ENCODE results near the gene EIF2B4. TPM values are rescaled to one million over a fixed set of nuclear protein-coding genes. Genes with fewer than 3 reads are reported as not detected.

The EIF2B4 gene
- total and polyA plus RNA-seq, 9 of the 15 experiments (the other 6 are each of a cell fraction or from before 2014, with no cell fraction given) = 29.7 to 80.3 (median 58.9) TPM

DNA sequence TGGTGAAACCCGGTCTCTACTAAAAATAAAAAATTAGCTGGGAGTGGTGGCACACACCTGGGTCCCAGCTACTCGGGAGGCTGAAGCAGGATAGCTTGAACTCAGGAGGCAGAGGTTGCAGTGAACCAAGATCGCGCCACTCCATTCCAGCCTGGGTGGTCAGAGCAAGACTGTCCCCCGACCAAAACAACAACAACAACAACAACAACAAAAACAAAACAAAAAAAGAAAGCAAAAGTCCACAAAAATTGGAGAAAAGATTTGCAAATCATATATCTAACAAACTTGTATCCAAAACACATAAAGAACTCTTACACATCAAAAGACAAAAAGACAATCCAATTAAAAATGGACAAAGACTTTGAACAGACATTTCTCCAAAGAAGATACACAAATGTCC, 28.8 kb upstream of the EIF2B4 start (continued):
- TF ChIP-seq, protein P1, sequence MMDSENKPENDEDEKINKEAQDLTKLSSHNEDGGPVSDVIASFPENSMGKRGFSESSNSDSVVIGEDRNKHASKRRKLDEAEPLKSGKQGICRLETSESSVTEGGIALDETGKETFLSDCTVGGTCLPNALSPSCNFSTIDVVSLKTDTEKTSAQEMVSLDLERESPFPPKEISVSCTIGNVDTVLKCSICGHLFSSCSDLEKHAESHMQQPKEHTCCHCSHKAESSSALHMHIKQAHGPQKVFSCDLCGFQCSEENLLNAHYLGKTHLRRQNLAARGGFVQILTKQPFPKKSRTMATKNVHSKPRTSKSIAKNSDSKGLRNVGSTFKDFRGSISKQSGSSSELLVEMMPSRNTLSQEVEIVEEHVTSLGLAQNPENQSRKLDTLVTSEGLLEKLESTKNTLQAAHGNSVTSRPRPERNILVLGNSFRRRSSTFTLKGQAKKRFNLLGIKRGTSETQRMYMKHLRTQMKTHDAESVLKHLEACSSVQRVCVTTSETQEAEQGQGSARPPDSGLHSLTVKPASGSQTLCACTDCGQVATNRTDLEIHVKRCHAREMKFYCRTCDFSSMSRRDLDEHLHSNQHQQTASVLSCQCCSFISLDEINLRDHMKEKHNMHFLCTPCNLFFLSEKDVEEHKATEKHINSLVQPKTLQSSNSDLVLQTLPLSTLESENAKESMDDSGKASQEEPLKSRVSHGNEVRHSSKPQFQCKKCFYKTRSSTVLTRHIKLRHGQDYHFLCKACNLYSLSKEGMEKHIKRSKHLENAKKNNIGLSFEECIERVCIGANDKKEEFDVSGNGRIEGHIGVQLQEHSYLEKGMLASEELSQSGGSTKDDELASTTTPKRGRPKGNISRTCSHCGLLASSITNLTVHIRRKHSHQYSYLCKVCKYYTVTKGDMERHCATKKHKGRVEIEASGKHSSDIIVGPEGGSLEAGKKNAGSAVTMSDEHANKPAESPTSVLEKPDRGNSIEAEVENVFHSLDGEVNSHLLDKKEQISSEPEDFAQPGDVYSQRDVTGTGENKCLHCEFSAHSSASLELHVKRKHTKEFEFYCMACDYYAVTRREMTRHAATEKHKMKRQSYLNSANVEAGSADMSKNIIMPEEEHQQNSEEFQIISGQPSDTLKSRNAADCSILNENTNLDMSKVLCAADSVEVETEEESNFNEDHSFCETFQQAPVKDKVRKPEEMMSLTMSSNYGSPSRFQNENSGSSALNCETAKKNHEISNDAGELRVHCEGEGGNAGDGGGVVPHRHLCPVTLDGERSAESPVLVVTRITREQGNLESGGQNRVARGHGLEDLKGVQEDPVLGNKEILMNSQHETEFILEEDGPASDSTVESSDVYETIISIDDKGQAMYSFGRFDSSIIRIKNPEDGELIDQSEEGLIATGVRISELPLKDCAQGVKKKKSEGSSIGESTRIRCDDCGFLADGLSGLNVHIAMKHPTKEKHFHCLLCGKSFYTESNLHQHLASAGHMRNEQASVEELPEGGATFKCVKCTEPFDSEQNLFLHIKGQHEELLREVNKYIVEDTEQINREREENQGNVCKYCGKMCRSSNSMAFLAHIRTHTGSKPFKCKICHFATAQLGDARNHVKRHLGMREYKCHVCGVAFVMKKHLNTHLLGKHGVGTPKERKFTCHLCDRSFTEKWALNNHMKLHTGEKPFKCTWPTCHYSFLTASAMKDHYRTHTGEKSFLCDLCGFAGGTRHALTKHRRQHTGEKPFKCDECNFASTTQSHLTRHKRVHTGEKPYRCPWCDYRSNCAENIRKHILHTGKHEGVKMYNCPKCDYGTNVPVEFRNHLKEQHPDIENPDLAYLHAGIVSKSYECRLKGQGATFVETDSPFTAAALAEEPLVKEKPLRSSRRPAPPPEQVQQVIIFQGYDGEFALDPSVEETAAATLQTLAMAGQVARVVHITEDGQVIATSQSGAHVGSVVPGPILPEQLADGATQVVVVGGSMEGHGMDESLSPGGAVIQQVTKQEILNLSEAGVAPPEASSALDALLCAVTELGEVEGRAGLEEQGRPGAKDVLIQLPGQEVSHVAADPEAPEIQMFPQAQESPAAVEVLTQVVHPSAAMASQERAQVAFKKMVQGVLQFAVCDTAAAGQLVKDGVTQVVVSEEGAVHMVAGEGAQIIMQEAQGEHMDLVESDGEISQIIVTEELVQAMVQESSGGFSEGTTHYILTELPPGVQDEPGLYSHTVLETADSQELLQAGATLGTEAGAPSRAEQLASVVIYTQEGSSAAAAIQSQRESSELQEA (IDR thresholded peaks at IDR 0.05; ENCODE audit: low read depth) = no peak
- TF ChIP-seq TOE1 (IDR thresholded peaks at IDR 0.05; ENCODE audit: borderline replicate concordance) (no peak), TOE1 (CRISPR knock-in tag; IDR thresholded peaks at IDR 0.05; ENCODE audit: borderline replicate concordance, low read depth) (no peak), PML (IDR thresholded peaks at IDR 0.05; ENCODE audit: low read length) (no peak), HNRNPUL1 (IDR thresholded peaks at IDR 0.05; ENCODE audit: low read length) (no peak), ZNF77 (CRISPR knock-in tag; IDR thresholded peaks at IDR 0.05) (no peak), YY1 (IDR thresholded peaks at IDR 0.05; ENCODE audit: borderline replicate concordance in 1 of 3, control insufficient read depth in 1 of 3, extremely low read depth in 1 of 3, insufficient read depth in 3 of 3, insufficient read length in 1 of 3, insufficient replicate concordance in 2 of 3, low read depth in 1 of 3, low read length in 2 of 3) (no peak), KLF6 (CRISPR knock-in tag; IDR thresholded peaks at IDR 0.05; ENCODE audit: borderline replicate concordance) (no peak), ZKSCAN8 (CRISPR knock-in tag; IDR thresholded peaks at IDR 0.05) (no peak), MYNN (IDR thresholded peaks at IDR 0.05) (no peak), MYNN (CRISPR knock-in tag; IDR thresholded peaks at IDR 0.05) (no peak)
- TF ChIP-seq, protein P2, sequence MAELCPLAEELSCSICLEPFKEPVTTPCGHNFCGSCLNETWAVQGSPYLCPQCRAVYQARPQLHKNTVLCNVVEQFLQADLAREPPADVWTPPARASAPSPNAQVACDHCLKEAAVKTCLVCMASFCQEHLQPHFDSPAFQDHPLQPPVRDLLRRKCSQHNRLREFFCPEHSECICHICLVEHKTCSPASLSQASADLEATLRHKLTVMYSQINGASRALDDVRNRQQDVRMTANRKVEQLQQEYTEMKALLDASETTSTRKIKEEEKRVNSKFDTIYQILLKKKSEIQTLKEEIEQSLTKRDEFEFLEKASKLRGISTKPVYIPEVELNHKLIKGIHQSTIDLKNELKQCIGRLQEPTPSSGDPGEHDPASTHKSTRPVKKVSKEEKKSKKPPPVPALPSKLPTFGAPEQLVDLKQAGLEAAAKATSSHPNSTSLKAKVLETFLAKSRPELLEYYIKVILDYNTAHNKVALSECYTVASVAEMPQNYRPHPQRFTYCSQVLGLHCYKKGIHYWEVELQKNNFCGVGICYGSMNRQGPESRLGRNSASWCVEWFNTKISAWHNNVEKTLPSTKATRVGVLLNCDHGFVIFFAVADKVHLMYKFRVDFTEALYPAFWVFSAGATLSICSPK (IDR thresholded peaks at IDR 0.05; ENCODE audit: borderline replicate concordance) = no peak
- TF ChIP-seq, protein P3, sequence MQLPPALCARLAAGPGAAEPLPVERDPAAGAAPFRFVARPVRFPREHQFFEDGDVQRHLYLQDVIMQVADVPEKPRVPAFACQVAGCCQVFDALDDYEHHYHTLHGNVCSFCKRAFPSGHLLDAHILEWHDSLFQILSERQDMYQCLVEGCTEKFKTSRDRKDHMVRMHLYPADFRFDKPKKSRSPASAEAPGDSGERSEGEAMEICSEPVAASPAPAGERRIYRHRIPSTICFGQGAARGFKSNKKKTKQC (CRISPR knock-in tag; IDR thresholded peaks at IDR 0.05) = no peak
- TF ChIP-seq, protein P4, sequence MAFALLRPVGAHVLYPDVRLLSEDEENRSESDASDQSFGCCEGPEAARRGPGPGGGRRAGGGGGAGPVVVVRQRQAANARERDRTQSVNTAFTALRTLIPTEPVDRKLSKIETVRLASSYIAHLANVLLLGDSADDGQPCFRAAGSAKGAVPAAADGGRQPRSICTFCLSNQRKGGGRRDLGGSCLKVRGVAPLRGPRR (CRISPR knock-in tag; IDR thresholded peaks at IDR 0.05) = no peak
- TF ChIP-seq, protein P5, sequence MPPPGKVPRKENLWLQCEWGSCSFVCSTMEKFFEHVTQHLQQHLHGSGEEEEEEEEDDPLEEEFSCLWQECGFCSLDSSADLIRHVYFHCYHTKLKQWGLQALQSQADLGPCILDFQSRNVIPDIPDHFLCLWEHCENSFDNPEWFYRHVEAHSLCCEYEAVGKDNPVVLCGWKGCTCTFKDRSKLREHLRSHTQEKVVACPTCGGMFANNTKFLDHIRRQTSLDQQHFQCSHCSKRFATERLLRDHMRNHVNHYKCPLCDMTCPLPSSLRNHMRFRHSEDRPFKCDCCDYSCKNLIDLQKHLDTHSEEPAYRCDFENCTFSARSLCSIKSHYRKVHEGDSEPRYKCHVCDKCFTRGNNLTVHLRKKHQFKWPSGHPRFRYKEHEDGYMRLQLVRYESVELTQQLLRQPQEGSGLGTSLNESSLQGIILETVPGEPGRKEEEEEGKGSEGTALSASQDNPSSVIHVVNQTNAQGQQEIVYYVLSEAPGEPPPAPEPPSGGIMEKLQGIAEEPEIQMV (tag; conservative IDR thresholded peaks at IDR 0.05; ENCODE audit: low read depth) = no peak

Data from K562 (cell line).